Stimulated activated CD8-positive, alpha-beta memory T cell treated with anti-CD3 and anti-CD28 coated beads, Interleukin-7, amount 100 ng/mL, for 1 hour (primary cell): ENCODE data around the gene RTP2.
A peak's percentile ranks its signal among the peaks of the same experiment; 100 is the strongest.

Experiments
- DNase-seq, 2 donors: peaks; one replicate each; pipeline ENCODE4 v3.0.0-alpha.2; 2020; ENCODE audit warnings: low read depth in 2 of 2

The RTP2 gene

DNA sequence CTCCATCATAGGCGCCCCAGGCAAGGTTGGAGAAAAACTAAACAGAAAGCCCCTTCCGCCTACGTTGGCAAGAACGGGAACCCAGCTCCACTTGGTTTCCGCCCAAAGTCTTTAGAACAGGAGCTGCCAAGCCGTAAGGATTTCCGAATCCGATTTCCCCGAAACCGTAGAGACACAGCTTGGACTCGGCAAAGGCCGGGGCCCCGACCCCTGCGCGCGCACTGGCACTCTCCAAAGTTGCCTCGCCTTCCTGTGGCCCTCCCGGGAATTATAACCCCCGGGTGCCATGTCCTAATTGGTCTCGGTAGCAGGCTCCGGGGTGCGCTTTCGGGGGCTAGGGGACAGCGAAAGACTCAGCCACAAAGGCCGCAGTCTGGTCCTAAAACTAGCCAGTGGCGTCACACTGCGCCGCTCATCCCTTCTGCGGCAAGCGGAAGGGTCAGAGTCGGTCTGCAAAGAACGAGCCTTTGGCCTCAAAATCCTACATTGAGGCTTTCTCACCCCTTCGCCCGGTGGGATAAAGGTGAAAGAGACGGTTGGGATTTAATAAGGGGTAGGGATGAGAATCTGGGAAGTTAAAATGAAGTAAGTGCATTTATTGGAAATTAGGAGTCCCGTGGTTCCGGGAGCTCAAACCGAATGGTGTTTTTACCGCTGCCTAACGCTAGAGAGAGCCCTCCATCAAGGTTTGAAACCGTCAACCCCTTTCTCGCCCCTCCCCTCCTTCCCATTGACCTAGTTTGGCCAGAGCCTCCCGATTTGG is 36.2 kb upstream of the RTP2 start:
- peak in 1 of 2 donors; percentile 38 for DNase-seq

DNA sequence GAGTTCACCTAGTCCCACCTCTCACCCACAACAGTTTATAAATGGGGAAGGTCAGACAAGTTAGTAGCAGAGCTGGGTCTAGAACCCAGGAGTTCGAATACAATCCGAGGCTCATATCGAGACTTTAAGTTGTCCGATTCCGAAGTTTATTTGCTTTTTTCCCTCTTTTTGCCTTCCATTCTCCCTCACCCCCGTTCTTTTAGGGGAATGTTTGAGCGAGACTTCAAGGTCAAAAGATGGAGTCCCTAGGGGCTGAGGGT is 35.6 kb upstream of the RTP2 start:
- no peak for DNase-seq

DNA sequence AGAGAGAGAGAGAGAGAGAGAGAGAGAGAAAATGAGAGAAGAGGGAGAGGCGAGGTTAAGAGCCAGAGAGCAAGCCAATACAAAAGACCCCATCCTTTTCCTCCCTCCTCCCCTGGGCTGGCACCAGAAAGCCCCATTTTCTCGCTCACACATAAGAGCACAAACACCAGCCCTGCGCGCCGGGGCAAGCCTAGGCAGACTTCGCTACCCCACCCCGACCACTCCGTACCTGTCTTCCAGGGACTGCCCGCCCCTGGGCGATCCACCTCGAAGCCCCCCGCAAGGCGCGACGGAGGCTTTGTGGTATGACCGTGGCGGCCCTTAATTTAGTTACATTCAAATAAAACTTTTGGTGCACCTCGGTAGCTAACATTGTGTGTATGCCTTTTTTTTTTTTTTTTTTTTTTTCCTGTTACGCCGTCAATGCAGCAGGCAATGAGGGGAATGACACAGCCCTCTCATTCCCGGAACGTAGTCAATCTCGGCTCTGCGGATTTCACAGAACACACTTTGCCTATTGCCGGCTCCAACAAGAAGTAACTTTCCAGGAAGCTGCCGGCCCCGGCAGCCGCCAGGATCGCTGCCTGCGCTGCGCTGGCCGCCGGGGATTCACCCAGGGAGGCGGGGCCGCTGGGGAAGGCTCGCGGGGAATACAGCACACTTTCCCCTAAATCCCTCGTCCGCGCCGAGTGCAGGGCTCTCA is 35.2 kb upstream of the RTP2 start:
- peak in 1 of 2 donors; percentile 36 for DNase-seq

GRCh38 chr3:187737006-187737367 is 34.6 kb upstream of the RTP2 start:
- no peak for DNase-seq

GRCh38 chr3:187736418-187736871 is 34.1 kb upstream of the RTP2 start:
- no peak for DNase-seq

DNA sequence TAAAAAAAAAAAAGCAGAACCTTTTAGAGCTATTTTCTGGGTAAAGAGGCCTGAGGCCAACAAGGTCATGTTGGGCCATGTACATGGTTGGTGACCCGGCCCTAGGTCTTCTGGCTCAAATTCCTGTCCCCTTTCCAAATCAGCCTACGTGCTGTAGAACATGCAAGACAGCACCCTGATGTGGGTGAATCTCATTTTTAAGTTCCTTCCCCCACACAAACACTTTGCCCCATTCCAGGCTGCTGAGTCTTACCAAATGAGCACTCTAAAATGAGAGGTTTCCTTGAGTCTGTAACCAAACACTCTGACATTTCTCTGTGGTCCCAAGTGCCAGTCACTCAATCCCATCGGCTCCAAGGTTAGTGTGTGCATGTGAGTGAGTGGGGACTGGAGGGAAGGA is 33.5 kb upstream of the RTP2 start:
- DNase-seq, result no peak

GRCh38 chr3:187735383-187735782 is 33.0 kb upstream of the RTP2 start:
- DNase-seq, result no peak

DNA sequence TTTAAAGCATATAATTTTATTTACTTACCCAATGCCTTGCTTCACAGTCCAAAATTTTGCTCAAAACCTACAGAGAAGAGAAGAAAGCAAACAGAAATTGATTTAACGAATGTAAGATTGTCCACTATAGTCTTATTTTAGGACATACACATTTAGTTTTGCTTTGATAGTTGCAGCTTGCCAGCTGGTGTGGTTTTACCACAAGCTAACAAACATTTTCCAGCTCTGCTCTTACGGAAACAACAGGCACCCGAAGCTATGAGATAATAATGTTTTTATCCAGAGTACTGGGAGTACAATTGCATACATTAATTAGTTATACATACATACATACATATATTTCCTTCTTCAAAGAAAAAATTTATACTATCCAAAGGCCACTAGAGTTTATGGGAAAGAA is 32.5 kb upstream of the RTP2 start:
- DNase-seq, result no peak

GRCh38 chr3:187733371-187733770 is 31.0 kb upstream of the RTP2 start:
- DNase-seq, result no peak

DNA sequence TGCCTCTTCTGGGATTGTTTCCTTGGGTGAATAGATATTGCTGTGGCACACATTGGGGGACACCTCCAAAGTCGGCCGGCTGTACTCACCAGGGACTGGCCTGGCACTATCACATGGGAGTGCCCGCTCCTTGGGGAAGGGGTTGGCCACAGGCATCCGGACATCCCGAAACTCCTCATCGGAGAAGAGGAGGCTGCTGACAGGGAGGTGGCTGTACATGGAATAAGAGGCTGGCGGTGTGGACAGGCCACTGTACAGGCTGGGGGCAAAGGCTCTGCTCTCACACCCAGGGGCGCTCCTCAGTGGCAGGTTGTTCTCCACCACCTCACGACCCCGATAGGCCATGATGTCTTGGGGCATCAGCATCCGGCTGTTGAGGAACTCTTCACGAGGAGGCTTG is 27.2 kb upstream of the RTP2 start:
- no peak for DNase-seq

DNA sequence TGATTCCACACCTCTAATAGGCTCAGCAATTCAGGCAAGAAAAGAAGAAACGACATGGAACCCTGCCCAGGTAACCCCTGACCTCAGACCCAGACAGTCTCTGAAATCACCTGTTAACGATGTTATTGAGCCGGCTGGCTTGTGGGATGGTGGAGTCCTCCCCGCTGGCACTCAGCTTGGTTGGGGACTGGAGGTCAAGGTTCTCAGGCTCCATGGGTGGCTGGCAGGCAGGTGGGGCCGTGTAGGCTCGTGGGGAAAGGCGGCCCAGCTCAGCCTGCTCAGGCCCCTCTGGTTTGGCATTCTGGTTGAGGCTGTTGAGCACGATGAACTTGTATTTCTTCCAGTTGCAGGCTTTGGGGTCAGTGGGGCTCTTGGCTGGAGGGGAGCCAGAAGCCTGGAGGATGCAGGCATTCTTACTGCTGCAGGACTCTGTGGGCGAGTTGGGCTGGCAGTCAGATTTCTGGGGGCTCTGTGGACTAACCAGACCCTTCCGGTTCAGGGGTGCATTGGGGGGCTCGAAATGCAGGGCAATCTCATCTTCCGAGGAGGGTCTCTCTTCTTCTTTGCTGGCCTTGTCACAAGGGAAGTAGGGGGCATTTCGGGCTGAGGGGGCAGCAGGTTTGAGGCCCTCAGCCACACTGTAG is 26.7 kb upstream of the RTP2 start:
- no peak for DNase-seq

- DNase-seq, result no peak
Measured at GRCh38 chr3:187728248-187728647, 25.9 kb upstream of the RTP2 start.

DNA sequence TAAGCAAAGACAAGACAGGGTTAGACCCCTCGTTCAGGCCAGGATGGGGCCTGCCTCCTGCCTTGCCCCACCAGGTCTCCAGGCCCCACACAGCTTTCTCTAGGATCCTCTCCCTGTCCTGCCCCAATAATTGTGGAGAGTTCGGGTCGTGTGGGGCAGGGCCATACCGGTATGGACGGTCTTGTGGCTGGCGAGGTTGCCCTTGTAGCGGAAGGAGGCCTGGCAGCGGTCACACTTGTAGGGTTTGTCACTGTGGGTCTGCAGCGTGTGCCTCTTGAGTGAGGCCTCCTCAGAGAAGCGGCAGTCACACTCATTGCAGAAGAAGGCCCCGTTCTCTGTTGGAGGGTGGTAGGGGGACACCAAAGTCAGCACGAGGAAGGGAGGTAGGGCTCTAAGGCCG is 24.2 kb upstream of the RTP2 start:
- no peak for DNase-seq

DNA sequence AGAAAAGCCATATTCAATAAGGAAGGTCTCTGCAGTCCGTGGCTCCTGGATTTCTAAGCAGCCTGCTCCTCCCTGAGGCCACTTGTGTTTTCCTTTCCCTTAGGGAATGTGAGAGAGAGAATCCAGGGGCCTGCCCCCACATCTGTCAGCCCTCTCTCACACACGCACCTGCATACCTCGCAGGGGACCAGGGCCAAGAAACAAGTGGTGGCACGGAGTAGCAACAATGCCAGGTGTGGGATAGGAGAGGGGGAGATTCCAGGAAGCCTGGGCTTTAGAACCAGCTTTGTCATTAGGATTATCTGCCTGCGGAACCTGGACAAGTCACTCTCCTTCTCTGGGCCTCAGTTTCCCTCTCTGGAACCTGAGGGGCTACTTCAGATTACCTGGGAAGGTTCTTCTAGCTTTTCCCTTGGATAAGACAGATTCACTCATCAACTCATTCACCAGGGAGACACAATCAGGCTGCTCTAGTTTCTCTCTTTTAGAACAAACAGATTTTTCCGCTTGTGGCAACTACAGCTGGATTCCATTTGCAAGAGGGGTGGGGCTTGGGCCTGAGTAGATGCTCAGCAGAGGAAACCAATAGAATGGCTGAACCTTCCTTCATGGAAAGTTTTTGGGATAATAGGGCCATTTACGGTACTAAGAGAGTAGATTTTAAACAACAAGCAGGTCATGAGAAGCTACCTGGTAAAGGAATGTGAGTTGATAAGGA is 23.5 kb upstream of the RTP2 start:
- DNase-seq, result no peak

DNA sequence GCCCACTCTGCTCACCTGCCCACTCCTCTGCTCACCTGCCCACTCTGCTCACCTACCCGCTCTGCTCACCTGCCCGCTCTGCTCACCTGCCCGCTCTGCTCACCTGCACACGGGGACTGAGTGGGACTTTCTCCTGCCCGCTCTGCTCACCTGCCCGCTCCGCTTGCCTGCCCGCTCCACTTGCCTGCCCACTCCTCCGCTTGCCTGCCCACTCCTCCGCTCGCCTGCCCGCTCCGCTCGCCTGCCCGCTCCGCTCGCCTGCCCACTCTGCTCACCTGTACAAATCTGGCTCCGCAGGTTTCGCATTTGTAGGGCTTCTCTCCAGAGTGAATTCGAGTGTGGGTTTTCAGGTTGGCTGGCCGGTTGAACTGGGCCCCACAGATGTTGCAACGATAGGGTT is 22.9 kb upstream of the RTP2 start:
- DNase-seq, result no peak

- DNase-seq, result no peak
Measured at GRCh38 chr3:187722206-187722612, 19.9 kb upstream of the RTP2 start.

DNA sequence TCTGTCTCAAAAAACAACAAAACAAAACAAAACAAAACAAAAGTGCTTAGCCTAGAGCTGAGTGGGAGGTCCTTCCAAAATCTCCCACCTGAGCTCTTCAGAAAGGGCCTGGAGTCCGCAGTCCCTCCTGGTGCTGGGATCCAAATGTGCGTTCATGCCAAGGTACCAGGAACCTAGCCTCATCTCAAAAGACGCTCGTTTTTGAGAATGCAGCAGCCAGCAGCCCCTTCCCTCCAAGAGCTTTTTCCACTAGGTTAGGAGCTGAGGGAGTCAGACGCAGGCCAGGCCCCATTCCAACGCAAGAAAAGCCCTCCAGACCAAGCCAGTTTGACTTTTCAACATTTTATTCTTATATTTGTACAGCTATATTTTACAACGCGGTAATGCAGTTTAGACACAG is 18.7 kb upstream of the RTP2 start:
- DNase-seq, result no peak

DNA sequence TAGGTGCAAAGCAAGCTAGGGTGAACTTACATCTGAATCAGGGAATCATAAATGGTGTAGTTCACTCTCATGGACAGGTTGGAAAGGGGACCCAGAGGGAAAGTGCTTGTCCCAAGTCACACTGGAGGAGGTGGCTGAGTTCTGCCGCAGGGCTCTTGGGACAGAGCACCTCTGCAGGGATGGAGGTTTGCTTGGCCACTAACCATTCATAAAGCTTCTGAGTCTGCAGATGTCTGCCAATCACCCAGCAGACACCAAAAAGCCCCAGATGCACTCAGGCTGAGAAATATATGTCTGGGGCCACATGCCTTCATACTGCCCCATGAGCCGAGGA is 17.9 kb upstream of the RTP2 start:
- no peak for DNase-seq

DNA sequence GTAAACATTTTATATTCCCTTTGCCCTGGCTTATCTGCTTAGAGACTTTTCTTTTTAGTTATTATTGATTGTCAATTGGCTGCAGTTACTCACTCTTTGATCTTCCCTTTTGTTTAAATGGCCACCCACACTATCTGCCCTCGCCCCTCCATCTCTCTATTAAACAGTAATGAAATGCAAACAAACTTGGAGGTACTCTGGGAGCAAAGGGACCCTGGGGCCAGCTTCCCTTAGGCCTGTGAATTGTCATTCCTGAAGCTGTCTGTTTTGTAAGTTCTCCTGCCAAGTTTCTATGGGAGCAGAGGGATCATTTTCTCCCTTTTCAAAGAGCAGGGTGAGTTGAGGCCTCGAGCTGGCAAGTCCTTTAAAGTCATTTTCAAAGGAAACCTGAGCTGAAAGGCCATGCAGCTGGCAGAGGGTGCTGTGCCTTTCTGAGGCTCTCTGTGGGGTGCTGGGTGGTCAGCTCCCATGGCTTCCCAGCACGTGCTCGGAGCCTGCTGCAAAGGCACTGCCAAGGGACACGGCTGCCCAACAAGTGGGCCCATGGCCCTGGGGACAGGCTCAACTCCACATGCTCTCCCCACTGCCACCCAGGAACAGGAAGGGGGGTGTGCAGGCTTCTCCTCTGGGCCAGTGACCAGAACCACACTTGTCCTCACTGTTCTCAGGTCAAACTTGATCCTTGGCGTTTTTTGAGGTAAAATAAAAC is 17.4 kb upstream of the RTP2 start:
- no peak for DNase-seq

DNA sequence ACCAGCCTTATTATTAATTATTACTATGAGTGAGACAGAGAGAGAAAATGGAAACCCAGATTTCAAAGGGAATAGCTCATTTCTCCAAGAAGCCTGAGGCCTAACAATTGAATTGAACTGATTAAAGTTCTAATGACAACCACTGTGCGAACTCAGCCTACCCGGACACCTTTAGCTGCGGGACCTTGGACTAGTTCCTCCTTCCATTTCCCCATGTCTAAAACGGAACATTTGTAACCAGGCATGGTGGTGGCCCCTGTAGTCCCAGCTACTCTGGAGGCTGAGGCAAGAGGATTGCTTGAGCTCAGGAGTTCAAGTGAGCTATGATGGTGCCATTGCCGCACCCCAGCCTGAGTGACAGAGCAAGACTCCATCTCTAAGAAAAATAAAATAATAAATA is 16.4 kb upstream of the RTP2 start:
- DNase-seq, result no peak

DNA sequence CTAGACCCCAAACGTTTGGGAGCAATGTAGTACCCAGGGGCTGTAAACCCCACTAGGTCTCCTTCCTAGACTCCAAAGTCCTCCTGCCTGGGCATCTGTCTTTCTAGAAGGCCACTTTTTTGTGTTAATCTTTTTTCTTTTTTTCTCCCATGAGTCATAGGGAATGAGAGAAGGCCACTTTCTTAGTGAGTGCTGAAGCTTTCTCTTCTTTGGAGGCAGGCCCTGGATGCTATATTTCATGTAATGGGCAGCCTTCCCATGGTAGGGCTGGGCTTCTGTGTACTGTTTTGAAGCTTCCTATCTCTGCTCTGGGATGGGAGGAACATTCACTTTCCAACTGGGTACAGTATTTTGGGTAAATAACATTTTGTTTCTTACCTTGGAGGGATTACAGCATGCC is 15.2 kb upstream of the RTP2 start:
- DNase-seq, result no peak

DNA sequence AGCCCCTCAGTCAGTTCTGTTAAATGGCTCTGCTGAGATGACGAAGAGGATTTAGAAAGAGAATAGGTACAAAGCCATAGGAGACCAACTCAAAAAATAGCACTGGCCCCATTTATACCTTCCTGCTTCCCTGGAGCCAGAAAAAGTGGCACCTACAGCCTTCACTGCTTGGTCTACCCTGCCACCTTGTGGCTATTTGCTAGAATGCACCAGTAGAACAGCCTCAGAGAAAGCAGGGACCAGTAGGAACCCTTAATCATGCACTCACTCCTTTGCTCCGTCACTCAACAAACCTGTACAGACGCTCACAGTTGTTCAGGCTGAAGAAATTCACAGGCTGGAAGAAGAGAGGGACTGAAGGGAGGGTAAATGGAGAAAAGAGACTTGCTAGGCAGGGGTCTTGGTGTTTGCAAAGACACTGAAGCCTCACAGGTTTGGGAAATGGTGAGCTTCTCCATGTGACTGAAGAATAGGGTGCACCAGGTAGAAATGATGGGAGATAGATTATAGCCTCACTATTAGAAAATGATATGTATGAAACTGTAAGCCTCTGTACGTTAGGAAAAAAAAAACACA is 12.1 kb upstream of the RTP2 start:
- DNase-seq, result peak; percentile 44 to 45
